IMR-90 (cell line): Measurements from ENCODE around the gene ZSWIM8. TPM values are rescaled to one million over a fixed set of nuclear protein-coding genes. Genes with fewer than 3 reads are reported as not detected.

Experiments used
- ATAC-seq: fragments of 200-7000 bp; cut with Tn5 transposase; 2 replicates; pipeline ENCODE4 v1.9.1; 2020; ENCODE audit warnings: low read depth, mild to moderate bottlenecking, moderate library complexity
- BruUV-seq: library from RNA; stranded (reverse); fragments of 400-500 nt; replicated peaks from 2 replicates; lab custom pipeline; 2021; lab: Mats Ljungman, UMichigan
- CTCF ChIA-PET: fragments of 300-600 bp; formaldehyde crosslinking; extraction: SDS; loops from one replicate; lab custom pipeline; 2021; ENCODE audit warnings: antibody characterized with exemption; lab: Yijun Ruan, JAX
- POLR2A ChIA-PET: fragments of 300-600 bp; sonication (Branson Sonifier 250); formaldehyde crosslinking; loops from one replicate; lab custom pipeline; 2022; ENCODE audit warnings: antibody characterized with exemption; ENCODE audit not compliant: unreplicated experiment; lab: Charles Lee
- DNase-seq: peaks from one replicate; pipeline ENCODE4 v3.0.0; 2013
- H2AFZ ChIP-seq: replicated peaks from 2 replicates; pipeline ENCODE3; 2013; ENCODE audit warnings: low read length, mild to moderate bottlenecking; ENCODE audit not compliant: poor library complexity
- H2AK5ac ChIP-seq: 2 replicates; pipeline ENCODE4 v1.6.1; 2013; ENCODE audit warnings: low read depth, low read length, inconsistent platforms
- H2AK9ac ChIP-seq: replicated peaks from 2 replicates; pipeline ENCODE3; 2013; ENCODE audit warnings: mild to moderate bottlenecking, low read depth, low read length, moderate library complexity; ENCODE audit not compliant: poor library complexity
- H2BK120ac ChIP-seq: 2 replicates; pipeline ENCODE4 v1.6.1; 2013; ENCODE audit warnings: low read depth, low read length, inconsistent platforms
- H2BK15ac ChIP-seq: 3 replicates; pipeline ENCODE4 v1.6.1; 2013; ENCODE audit warnings: low read depth, low read length, inconsistent platforms
- H2BK20ac ChIP-seq: 2 replicates; pipeline ENCODE4 v1.6.1; 2013; ENCODE audit warnings: low read depth, mild to moderate bottlenecking, inconsistent platforms, low read length, moderate library complexity
- H2BK5ac ChIP-seq: 2 replicates; pipeline ENCODE4 v1.6.1; 2013; ENCODE audit warnings: mild to moderate bottlenecking, low read depth, low read length, inconsistent platforms; ENCODE audit not compliant: poor library complexity, severe bottlenecking
- H3K14ac ChIP-seq: replicated peaks from 2 replicates; pipeline ENCODE4 v1.6.1; 2013; ENCODE audit warnings: low read depth, low read length, inconsistent platforms
- H3K18ac ChIP-seq: 2 replicates; pipeline ENCODE4 v1.6.1; 2013; ENCODE audit warnings: low read depth, low read length, control low read depth
- H3K23ac ChIP-seq: 2 replicates; pipeline ENCODE4 v1.6.1; 2013; ENCODE audit warnings: low read depth, low read length, inconsistent platforms
- H3K27ac ChIP-seq: 2 replicates; pipeline ENCODE4 v1.5.1; 2013; ENCODE audit warnings: mild to moderate bottlenecking, control low read depth, low read length; ENCODE audit not compliant: insufficient read depth
- H3K27me3 ChIP-seq: 2 replicates; pipeline ENCODE4 v1.6.1; 2013; ENCODE audit warnings: low read length; ENCODE audit not compliant: control insufficient read depth, insufficient read depth
- H3K36me3 ChIP-seq: 2 replicates; pipeline ENCODE4 v1.6.1; 2013; ENCODE audit warnings: low read length, mixed read lengths; ENCODE audit not compliant: control insufficient read depth, insufficient read depth
- H3K4ac ChIP-seq: 2 replicates; pipeline ENCODE4 v1.6.1; 2013; ENCODE audit warnings: low read depth, low read length, inconsistent platforms
- H3K4me1 ChIP-seq: 2 replicates; pipeline ENCODE4 v1.6.1; 2013; ENCODE audit warnings: low read length, mixed read lengths; ENCODE audit not compliant: control insufficient read depth, insufficient read depth
- H3K4me2 ChIP-seq: 2 replicates; pipeline ENCODE4 v1.6.1; 2013; ENCODE audit warnings: low read depth, mild to moderate bottlenecking, control low read depth, low read length, moderate library complexity
- H3K4me3 ChIP-seq: 2 replicates; pipeline ENCODE4 v1.5.1; 2013; ENCODE audit warnings: low read depth, mild to moderate bottlenecking, control low read depth, low read length, moderate library complexity; ENCODE audit not compliant: insufficient read depth
- H3K56ac ChIP-seq: 2 replicates; pipeline ENCODE4 v1.6.1; 2013; ENCODE audit warnings: low read length, inconsistent platforms; ENCODE audit not compliant: insufficient read depth; ENCODE audit errors: extremely low read depth
- H3K79me1 ChIP-seq, 2 experiments: 2 replicates each; pipeline ENCODE4 v1.6.1; 2013; ENCODE audit warnings: low read length in 2 of 2, inconsistent platforms in 1 of 2, low read depth in 1 of 2
- H3K9ac ChIP-seq: 2 replicates; pipeline ENCODE4 v1.6.1; 2013; ENCODE audit warnings: low read depth, low read length, control low read depth
- H3K9me1 ChIP-seq: 2 replicates; pipeline ENCODE4 v1.6.1; 2013; ENCODE audit warnings: low read length, inconsistent platforms; ENCODE audit not compliant: insufficient read depth
- H3K9me3 ChIP-seq: 2 replicates; pipeline ENCODE4 v1.6.1; 2013; ENCODE audit warnings: low read length; ENCODE audit not compliant: control insufficient read depth, insufficient read depth
- H4K20me1 ChIP-seq: 2 replicates; pipeline ENCODE4 v1.6.1; 2013; ENCODE audit warnings: low read length, inconsistent platforms; ENCODE audit not compliant: insufficient read depth
- H4K5ac ChIP-seq: 2 replicates; pipeline ENCODE4 v1.6.1; 2013; ENCODE audit warnings: mild to moderate bottlenecking, low read depth, low read length, control low read depth
- H4K8ac ChIP-seq, 2 experiments: 2 replicates each; pipeline ENCODE4 v1.6.1; 2013; ENCODE audit warnings: low read depth in 2 of 2, low read length in 2 of 2, control low read depth in 1 of 2, inconsistent platforms in 1 of 2
- H4K91ac ChIP-seq: 2 replicates; pipeline ENCODE4 v1.6.1; 2013; ENCODE audit warnings: low read depth, low read length, inconsistent platforms; ENCODE audit not compliant: insufficient read depth
- BHLHE40 ChIP-seq: fragments of 150-350 bp; IDR thresholded peaks from 2 replicates; pipeline ENCODE4 v1.6.1; 2016; ENCODE audit warnings: mild to moderate bottlenecking, low read depth, low read length
- CEBPB ChIP-seq: IDR thresholded peaks from 2 replicates; pipeline ENCODE4 v1.6.1; 2012; ENCODE audit warnings: low read depth, low read length, improper control_type of control experiment
- CHD1 ChIP-seq: IDR thresholded peaks from 2 replicates; pipeline ENCODE4 v1.6.1; 2012; ENCODE audit warnings: low read depth, low read length, improper control_type of control experiment
- FOS ChIP-seq: fragments of 150-350 bp; IDR thresholded peaks from 2 replicates; pipeline ENCODE4 v1.6.1; 2016; ENCODE audit warnings: low read depth, low read length
- MAFK ChIP-seq: IDR thresholded peaks from 2 replicates; pipeline ENCODE4 v1.6.1; 2012; ENCODE audit warnings: low read depth, low read length, improper control_type of control experiment
- MAZ ChIP-seq: IDR thresholded peaks from 2 replicates; pipeline ENCODE4 v1.6.1; 2012; ENCODE audit warnings: low read depth, mild to moderate bottlenecking, low read length, improper control_type of control experiment, moderate library complexity, borderline replicate concordance
- MXI1 ChIP-seq: IDR thresholded peaks from 2 replicates; pipeline ENCODE4 v1.6.1; 2012; ENCODE audit warnings: low read depth, mild to moderate bottlenecking, low read length, moderate library complexity, borderline replicate concordance
- NFE2L2 ChIP-seq: fragments of 150-350 bp; IDR thresholded peaks from 2 replicates; pipeline ENCODE4 v1.6.1; 2016; ENCODE audit warnings: low read depth, mild to moderate bottlenecking, low read length
- POLR2A ChIP-seq: IDR thresholded peaks from 2 replicates; pipeline ENCODE4 v1.6.1; 2012; ENCODE audit warnings: mild to moderate bottlenecking, low read depth, low read length
- RAD21 ChIP-seq: IDR thresholded peaks from 2 replicates; pipeline ENCODE4 v1.6.1; 2012; ENCODE audit warnings: low read length, improper control_type of control experiment
- RCOR1 ChIP-seq: IDR thresholded peaks from 2 replicates; pipeline ENCODE4 v1.6.1; 2012; ENCODE audit warnings: mild to moderate bottlenecking, low read length, improper control_type of control experiment; ENCODE audit not compliant: insufficient replicate concordance
- RFX5 ChIP-seq: IDR thresholded peaks from 2 replicates; pipeline ENCODE4 v1.8.0; 2012; ENCODE audit warnings: low read depth, mild to moderate bottlenecking, low read length, moderate library complexity
- SMC3 ChIP-seq: fragments of 150-350 bp; IDR thresholded peaks from 2 replicates; pipeline ENCODE4 v1.6.1; 2016; ENCODE audit warnings: low read depth, mild to moderate bottlenecking, antibody characterized with exemption, low read length, moderate library complexity
- WGBS, 2 experiments: methylation state at CpG; one replicate each; pipeline versions ENCODE4 v1.1.5 to v1.1.7; 2013; ENCODE audit warnings: missing lambda C conversion rate in 2 of 2; ENCODE audit not compliant: insufficient read length in 1 of 2; ENCODE audit errors: extremely low coverage in 2 of 2; 5-methylcytosine and 5-hydroxymethylcytosine counted together
- dilution Hi-C: fragments of 300-500 bp; cut with HindIII; formaldehyde crosslinking; loops from one replicate; pipeline ENCODE4 v1.14.3; 2018; ENCODE audit warnings: low sequenced_read_pairs; ENCODE audit not compliant: unreplicated experiment
- in situ Hi-C: fragments of 300-500 bp; cut with MboI; formaldehyde crosslinking; loops from 3 replicates; pipeline ENCODE4 v1.14.3; 2019; ENCODE audit warnings: low sequenced_read_pairs, inconsistent platforms, mixed read lengths
- intact Hi-C: fragments of 100-400 bp; cut with micrococcal nuclease; formaldehyde crosslinking; loops from 2 replicates; pipeline ENCODE4 v1.10.0; 2022
- polyA plus RNA-seq, 3 experiments: library from polyadenylated mRNA; depleted of rRNA; stranded (reverse); fragments of >200 nt; gene quantifications; 2 replicates each; pipeline ENCODE4 v1.2.3, GENCODE V29; 2012; ENCODE audit warnings: low replicate concordance in 1 of 3
- total RNA-seq: library from RNA; depleted of rRNA; stranded (reverse); fragments of >200 nt; gene quantifications from 2 replicates; pipeline ENCODE4 v1.2.3, GENCODE V29; 2012
- TF ChIP-seq, protein P1 (sequence below): fragments of 150-350 bp; IDR thresholded peaks from 2 replicates; pipeline ENCODE4 v1.6.1; 2017; ENCODE audit warnings: mild to moderate bottlenecking, antibody characterized with exemption, low read length, low read depth
- TF ChIP-seq, protein P2 (sequence below): fragments of 150-350 bp; IDR thresholded peaks from 2 replicates; pipeline ENCODE4 v1.6.1; 2016; ENCODE audit warnings: low read depth, mild to moderate bottlenecking, low read length, moderate library complexity, borderline replicate concordance
- TF ChIP-seq, protein P3 (sequence below): conservative IDR thresholded peaks from 2 replicates; pipeline ENCODE4 v1.5.1; 2012; ENCODE audit warnings: mild to moderate bottlenecking, low read depth, low read length, improper control_type of control experiment

ZSWIM8 gene
- total and polyA plus RNA-seq, 2 of the 4 experiments (the other 2 are of a cell fraction), result 16.8 to 103 TPM

DNA sequence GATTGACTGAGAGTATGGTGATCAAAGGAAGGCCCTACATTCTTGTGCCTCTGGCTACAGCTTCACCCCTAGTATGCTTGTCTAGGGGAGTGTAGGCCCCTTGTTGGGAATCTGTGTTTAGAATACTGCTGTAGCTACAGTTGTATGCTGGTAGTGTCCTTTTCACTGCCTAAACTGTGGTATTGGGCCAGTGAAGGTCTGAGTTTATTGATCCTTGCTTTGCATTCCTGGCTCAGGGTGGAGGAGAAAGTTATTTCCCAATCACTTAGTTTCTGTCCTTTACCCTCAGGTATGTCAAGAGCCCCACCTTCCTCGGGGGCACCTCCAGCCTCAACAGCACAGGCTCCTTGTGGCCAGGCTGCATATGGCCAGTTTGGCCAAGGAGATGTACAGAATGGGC lies 34.6 kb upstream of the ZSWIM8 start:
- no peak overlapping the region for H3K18ac ChIP-seq
- ChIA-PET POLR2A (no interaction called here), CTCF (no interaction called here)
- peaks cover 21% of the 10 kb centered on the region; the same call in 1 of the 2 replicates for H4K20me1 ChIP-seq
- no peak overlapping the region for H2BK5ac ChIP-seq
- no peaks in the 10 kb centered on the region for H3K9me3 ChIP-seq
- no peak overlapping the region for H2AK5ac ChIP-seq
- no peak overlapping the region for H4K91ac ChIP-seq
- H4K5ac ChIP-seq, result no peak overlapping the region
- intact Hi-C loops (no loop called here), dilution Hi-C loops (no loop called here), in situ Hi-C loops (no loop called here)
- H3K56ac ChIP-seq, result no peak overlapping the region
- no peak overlapping the region; the same call in 1 of the 2 replicates for H3K23ac ChIP-seq
- H4K8ac ChIP-seq, result no peak overlapping the region
- TF ChIP-seq SMC3 (no peak), RFX5 (no peak), NFE2L2 (no peak), MAFK (no peak), MXI1 (no peak), CHD1 (no peak), FOS (no peak), RCOR1 (no peak), CEBPB (no peak), MAZ (no peak), POLR2A (no peak), BHLHE40 (no peak), RAD21 (no peak)
- TF ChIP-seq, protein P1, sequence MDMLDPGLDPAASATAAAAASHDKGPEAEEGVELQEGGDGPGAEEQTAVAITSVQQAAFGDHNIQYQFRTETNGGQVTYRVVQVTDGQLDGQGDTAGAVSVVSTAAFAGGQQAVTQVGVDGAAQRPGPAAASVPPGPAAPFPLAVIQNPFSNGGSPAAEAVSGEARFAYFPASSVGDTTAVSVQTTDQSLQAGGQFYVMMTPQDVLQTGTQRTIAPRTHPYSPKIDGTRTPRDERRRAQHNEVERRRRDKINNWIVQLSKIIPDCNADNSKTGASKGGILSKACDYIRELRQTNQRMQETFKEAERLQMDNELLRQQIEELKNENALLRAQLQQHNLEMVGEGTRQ, result no peak
- TF ChIP-seq, protein P2, sequence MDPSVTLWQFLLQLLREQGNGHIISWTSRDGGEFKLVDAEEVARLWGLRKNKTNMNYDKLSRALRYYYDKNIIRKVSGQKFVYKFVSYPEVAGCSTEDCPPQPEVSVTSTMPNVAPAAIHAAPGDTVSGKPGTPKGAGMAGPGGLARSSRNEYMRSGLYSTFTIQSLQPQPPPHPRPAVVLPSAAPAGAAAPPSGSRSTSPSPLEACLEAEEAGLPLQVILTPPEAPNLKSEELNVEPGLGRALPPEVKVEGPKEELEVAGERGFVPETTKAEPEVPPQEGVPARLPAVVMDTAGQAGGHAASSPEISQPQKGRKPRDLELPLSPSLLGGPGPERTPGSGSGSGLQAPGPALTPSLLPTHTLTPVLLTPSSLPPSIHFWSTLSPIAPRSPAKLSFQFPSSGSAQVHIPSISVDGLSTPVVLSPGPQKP, result no peak
- TF ChIP-seq, protein P3, sequence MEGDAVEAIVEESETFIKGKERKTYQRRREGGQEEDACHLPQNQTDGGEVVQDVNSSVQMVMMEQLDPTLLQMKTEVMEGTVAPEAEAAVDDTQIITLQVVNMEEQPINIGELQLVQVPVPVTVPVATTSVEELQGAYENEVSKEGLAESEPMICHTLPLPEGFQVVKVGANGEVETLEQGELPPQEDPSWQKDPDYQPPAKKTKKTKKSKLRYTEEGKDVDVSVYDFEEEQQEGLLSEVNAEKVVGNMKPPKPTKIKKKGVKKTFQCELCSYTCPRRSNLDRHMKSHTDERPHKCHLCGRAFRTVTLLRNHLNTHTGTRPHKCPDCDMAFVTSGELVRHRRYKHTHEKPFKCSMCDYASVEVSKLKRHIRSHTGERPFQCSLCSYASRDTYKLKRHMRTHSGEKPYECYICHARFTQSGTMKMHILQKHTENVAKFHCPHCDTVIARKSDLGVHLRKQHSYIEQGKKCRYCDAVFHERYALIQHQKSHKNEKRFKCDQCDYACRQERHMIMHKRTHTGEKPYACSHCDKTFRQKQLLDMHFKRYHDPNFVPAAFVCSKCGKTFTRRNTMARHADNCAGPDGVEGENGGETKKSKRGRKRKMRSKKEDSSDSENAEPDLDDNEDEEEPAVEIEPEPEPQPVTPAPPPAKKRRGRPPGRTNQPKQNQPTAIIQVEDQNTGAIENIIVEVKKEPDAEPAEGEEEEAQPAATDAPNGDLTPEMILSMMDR, result no peak
- no peak overlapping the region for H3K27ac ChIP-seq
- H3K4me3 ChIP-seq, result no peak overlapping the region
- no peak overlapping the region for H3K14ac ChIP-seq
- ATAC-seq (no peak), DNase-seq (no peak)
- peaks cover 37% of the 10 kb centered on the region for H3K36me3 ChIP-seq
- no peak overlapping the region for H2AFZ ChIP-seq
- H2BK15ac ChIP-seq, result no peak overlapping the region
- no peak overlapping the region for H2AK9ac ChIP-seq
- H3K9me1 ChIP-seq, result peaks cover 7% of the 10 kb centered on the region; the same call in 1 of the 2 replicates
- no TSS peak for BruUV-seq
- H3K27me3 ChIP-seq, result no peaks in the 10 kb centered on the region
- H3K9ac ChIP-seq, result no peak overlapping the region
- H2BK120ac ChIP-seq, result no peak overlapping the region
- no CpG with 5 or more reads among the region's 1 CpG for WGBS, 2 experiments
- H3K4me2 ChIP-seq, result no peak overlapping the region
- no peak overlapping the region for H3K4ac ChIP-seq
- H2BK20ac ChIP-seq, result no peak overlapping the region
- peaks cover 39 to 74% of the 10 kb centered on the region in 2 experiments for H3K79me1 ChIP-seq
- H3K4me1 ChIP-seq, result no peaks in the 10 kb centered on the region
